Heart left ventricle (tissue), 16 donors: ENCODE data around the gene ZMIZ1. TPM values are rescaled to one million over a fixed set of nuclear protein-coding genes. Genes with fewer than 3 reads are reported as not detected.

ENCODE experiments used
- ATAC-seq, 4 donors: fragments of 200-7000 bp; cut with Tn5 transposase; one replicate each; pipeline ENCODE4 v1.9.1; 2020 to 2022; ENCODE audit warnings: moderate library complexity in 4 of 4, mild to moderate bottlenecking in 3 of 4, moderate number of reproducible peaks in 1 of 4
- DNase-seq, 5 donors: peaks; one replicate each; pipeline ENCODE4 v3.0.0-alpha.2; 2020
- H3K27ac ChIP-seq, 12 donors: fragments of 200-600 bp; sonication (generic) in 4 of 12; one replicate each; pipeline versions ENCODE4 v1.5.0 to v1.8.0; 2016 to 2022; ENCODE audit warnings: mild to moderate bottlenecking in 2 of 12
- H3K27me3 ChIP-seq, 9 donors: fragments of 200-600 bp; sonication (generic) in 2 of 9; one replicate each; pipeline versions ENCODE4 v1.5.1 to v1.8.0; 2016 to 2022; ENCODE audit warnings: mild to moderate bottlenecking in 3 of 9
- H3K36me3 ChIP-seq, 9 donors: fragments of 200-600 bp; sonication (generic) in 2 of 9; one replicate each; pipeline versions ENCODE4 v1.5.0 to v1.8.0; 2018 to 2022; ENCODE audit warnings: mild to moderate bottlenecking in 2 of 9
- H3K4me1 ChIP-seq, 12 donors: fragments of 200-600 bp; sonication (generic) in 4 of 12; one replicate each; pipeline versions ENCODE4 v1.5.0 to v1.8.0; 2016 to 2022; ENCODE audit warnings: mild to moderate bottlenecking in 3 of 12
- H3K4me3 ChIP-seq, 12 donors: fragments of 200-600 bp; sonication (generic) in 4 of 12; one replicate each; pipeline versions ENCODE4 v1.5.0 to v1.8.0; 2017 to 2022; ENCODE audit warnings: mild to moderate bottlenecking in 9 of 12, moderate library complexity in 4 of 12
- H3K9me3 ChIP-seq, 12 donors: fragments of 200-600 bp; sonication (generic) in 4 of 12; one replicate each; pipeline versions ENCODE4 v1.5.0 to v1.8.0; 2016 to 2022; ENCODE audit warnings: mild to moderate bottlenecking in 1 of 12
- POLR2A ChIP-seq, 2 donors: fragments of 450-650 bp; IDR thresholded peaks; one replicate each; pipeline ENCODE4 v1.6.1; 2017; ENCODE audit warnings: antibody characterized with exemption in 2 of 2, mild to moderate bottlenecking in 2 of 2, moderate library complexity in 2 of 2
- WGBS, 4 donors: extraction: QIAGEN DNeasy Blood & Tissue Kit in 2 of 4; methylation state at CpG; one replicate each; pipeline versions ENCODE4 v1.1.5 to v1.1.7; 2013 to 2018; 5-methylcytosine and 5-hydroxymethylcytosine counted together
- intact Hi-C, 10 donors: fragments of 100-400 bp; cut with DNase I; formaldehyde crosslinking; loops; one replicate each; pipeline versions ENCODE4 v1.11.1 to v1.14.2; 2022
- polyA plus RNA-seq, 2 donors: library from polyadenylated mRNA; stranded (reverse); fragments of 200-250 nt; gene quantifications; one replicate each; pipeline ENCODE4 v1.2.3, GENCODE V29; 2013
- total RNA-seq, 9 donors: library from RNA; depleted of rRNA in 2 of 9; stranded (reverse); fragments of >200 nt in 2 of 9; fragmentation: NEBNext Ultra II Directional in 3 of 9; extraction: Animal tissue kit (Norgen Biotek cat#: 25700) in 3 of 9; gene quantifications; one replicate each; pipeline versions ENCODE4 v1.1.0 to v1.2.4, GENCODE V29; 2016 to 2023
- TF ChIP-seq, protein P1 (sequence below), 12 donors: fragments of 200-600 bp; sonication (generic) in 4 of 12; IDR thresholded peaks; one replicate each; pipeline versions ENCODE4 v1.5.0 to v1.8.0; 2018 to 2022; ENCODE audit warnings: antibody characterized with exemption in 12 of 12, mild to moderate bottlenecking in 5 of 12
- donor health status: ischemic (EF 13 %, LVEDD 7.1; RV severe dilation, severe dysfunction).
- donor health status: healthy with polysubstance abuse.
- donor health status: DM: no; HTN: yes; CAD: no.
- donor health status: DM: no; HTN: no; CAD: no.
- donor health status: ischemic (EF 25% LVEDD 6.9; RV normal size, moderate dysfunction).
- donor health status: ischemic (EF 25% LVEDD 5.7; RV mildly dilated, moderate dysfunction).
- donor health status: healthy.
- donor health status: DM: yes; HTN: yes; CAD: no.
- donor health status: ischemic (EF 35%, LVEDD 5.7; RV mildly dilated, moderate dysfunction).
- donor health status: nonischemic (EF 11% LVEDD 7.7; RV severe dilation, severe dysfunction).
- donor health status: DM: yes; HTN: yes; CAD: no.
- donor health status: PGD.
- donor health status: ischemic (EF 29% LVEDD 5.4; RV normal size, mild dysfunction).
- donor health status: nonischemic (EF 23%, LVEDD 6.1; RV moderate dilation, normal function).

Gene ZMIZ1
- total and polyA plus RNA-seq, 11 donors = 19.7 to 75.4 (median 49.2) TPM

DNA sequence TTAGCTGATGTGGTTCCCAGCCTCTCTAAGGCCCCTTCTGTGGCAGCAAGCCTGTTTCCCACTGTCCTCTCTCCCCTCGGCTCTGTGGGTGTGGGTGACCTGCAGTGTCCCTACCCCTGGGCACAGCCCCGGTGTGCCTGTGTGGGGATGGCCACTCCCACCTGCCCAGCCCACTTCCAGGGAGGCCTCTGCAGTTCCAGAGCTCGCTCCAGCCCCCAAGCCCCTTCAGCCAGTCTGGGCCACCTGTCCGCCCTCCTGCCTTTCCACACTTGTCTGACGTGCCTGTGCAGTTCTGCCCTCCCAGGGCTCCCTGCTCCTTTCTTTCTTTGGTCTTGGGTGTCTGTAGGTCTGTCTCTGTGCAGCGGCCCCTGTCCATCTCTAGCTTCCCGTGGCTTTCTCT, 151.5 kb downstream of the ZMIZ1 start:
- H3K4me3 ChIP-seq = no peak overlapping the region
- peaks cover 38 to 69% (median 62%) of the 10 kb centered on the region in 12 donors for H3K4me1 ChIP-seq
- H3K27me3 ChIP-seq = no peaks in the 10 kb centered on the region
- peak overlapping the region in 10 of 12 donors; percentile 88 to 95 (median 91) for H3K27ac ChIP-seq
- TF ChIP-seq POLR2A (IDR thresholded peaks at IDR 0.05) = no peak
- TF ChIP-seq, protein P1, sequence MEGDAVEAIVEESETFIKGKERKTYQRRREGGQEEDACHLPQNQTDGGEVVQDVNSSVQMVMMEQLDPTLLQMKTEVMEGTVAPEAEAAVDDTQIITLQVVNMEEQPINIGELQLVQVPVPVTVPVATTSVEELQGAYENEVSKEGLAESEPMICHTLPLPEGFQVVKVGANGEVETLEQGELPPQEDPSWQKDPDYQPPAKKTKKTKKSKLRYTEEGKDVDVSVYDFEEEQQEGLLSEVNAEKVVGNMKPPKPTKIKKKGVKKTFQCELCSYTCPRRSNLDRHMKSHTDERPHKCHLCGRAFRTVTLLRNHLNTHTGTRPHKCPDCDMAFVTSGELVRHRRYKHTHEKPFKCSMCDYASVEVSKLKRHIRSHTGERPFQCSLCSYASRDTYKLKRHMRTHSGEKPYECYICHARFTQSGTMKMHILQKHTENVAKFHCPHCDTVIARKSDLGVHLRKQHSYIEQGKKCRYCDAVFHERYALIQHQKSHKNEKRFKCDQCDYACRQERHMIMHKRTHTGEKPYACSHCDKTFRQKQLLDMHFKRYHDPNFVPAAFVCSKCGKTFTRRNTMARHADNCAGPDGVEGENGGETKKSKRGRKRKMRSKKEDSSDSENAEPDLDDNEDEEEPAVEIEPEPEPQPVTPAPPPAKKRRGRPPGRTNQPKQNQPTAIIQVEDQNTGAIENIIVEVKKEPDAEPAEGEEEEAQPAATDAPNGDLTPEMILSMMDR (IDR thresholded peaks at IDR 0.05) = no peak
- peaks cover 3 to 64% (median 36%) of the 10 kb centered on the region in 9 donors for H3K36me3 ChIP-seq
- no peaks in the 10 kb centered on the region for H3K9me3 ChIP-seq
- 48 to 54% (median 51%) methylated on average over 7 of the region's 7 CpGs for WGBS, 4 donors
- intact Hi-C loops = loop anchor here in 5 of 10 donors (5.0 to 10.0 kb wide), 4 partner anchors 47 to 127 kb away; partner anchors contain the start of gene PPIF (in 1 of the 5)
- no peak for DNase-seq
- no peak for ATAC-seq

DNA sequence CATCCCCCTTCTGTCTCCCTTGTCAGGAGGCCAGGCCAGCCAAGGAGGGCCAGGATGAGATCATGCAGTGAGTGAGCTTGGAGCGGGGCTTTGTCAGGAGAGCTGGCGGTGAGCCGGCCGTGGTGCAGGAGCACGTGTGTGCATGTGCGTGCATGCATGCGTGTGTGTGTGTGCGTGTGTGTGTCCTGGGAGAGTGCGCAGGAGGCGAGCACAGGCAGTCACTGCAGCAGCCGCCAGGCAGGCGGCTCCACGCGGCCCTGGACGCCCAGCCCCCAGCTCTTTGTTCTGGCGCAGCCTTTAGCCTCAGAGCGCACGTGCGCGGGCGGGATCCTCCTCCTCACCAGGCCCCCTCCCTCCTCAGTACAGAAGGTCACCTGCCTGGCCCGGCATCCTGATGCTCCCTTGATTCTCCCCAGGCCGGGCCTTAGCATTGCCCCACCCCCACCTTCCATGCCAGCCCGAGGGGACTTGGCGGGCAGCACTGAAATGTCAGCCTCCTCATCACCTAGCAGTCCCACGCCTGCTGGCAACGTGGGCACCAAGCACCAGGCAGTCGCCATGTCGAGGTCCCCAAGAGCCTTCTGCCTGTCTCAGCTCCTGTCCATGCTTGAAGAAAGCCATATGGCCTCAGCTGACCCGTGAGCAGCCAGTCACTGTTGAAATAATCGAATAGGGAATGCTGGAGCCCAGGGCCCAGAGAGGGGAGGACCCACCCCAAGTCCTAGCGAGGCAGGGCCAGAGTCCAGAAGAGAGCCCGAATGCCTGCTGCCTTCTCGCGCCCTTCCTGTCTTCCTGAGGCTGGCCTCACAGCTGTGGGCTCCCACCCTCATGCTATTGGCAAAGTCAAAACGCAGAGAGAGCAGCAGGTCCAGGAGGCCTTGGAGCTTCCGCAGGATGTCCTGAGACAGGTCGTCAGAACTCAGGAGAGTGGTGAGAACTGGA, 152.6 kb downstream of the ZMIZ1 start:
- 14 to 32% (median 18%) methylated on average over 25 to 38 of the region's 38 CpGs for WGBS, 4 donors
- ATAC-seq = peak; percentile 64 to 77 (median 72)
- peaks cover 3 to 61% (median 25%) of the 10 kb centered on the region in 9 donors for H3K36me3 ChIP-seq
- no peaks in the 10 kb centered on the region for H3K9me3 ChIP-seq
- DNase-seq = peak; percentile 81 to 95 (median 83)
- H3K4me3 ChIP-seq = no peak overlapping the region
- H3K27me3 ChIP-seq = no peaks in the 10 kb centered on the region
- peaks cover 38 to 70% (median 62%) of the 10 kb centered on the region in 12 donors for H3K4me1 ChIP-seq
- intact Hi-C loops = loop anchor here in 6 of 10 donors (2.0 to 10.0 kb wide), 7 partner anchors 19 to 126 kb away; partner anchors contain the start of gene PPIF (in 1 of the 6)
- peak overlapping the region; percentile 48 to 95 (median 90) for H3K27ac ChIP-seq
- TF ChIP-seq, protein P1 (IDR thresholded peaks at IDR 0.05) = peak in 5 of 12 donors; percentile 11 to 40 (median 23)
- TF ChIP-seq POLR2A (IDR thresholded peaks at IDR 0.05) = no peak

DNA sequence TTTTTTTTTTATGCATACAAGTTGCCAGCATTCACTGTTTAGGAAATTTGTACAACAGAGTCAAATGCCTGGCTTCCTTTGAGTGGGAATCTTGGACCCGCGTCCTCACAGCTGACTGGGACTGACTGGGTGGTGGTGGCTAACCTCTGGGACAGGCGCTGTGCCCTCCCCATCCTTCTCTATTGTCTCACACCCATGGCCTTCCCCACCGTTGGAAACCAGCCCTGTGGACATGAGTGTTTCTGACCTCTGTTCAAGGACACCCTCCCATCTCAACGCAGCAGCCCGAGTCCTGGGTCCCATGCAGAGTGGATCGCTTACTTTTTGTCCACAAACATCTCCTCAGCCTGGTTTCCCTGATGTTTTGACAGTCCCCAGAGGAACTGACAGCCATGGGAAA, 153.4 kb downstream of the ZMIZ1 start:
- 31 to 37% (median 34%) methylated on average over 7 of the region's 7 CpGs for WGBS, 4 donors
- Histone ChIP-seq H3K27ac (peak overlapping the region; percentile 48 to 95 (median 90)), H3K27me3 (no peaks in the 10 kb centered on the region), H3K9me3 (no peaks in the 10 kb centered on the region), H3K36me3 (peaks cover 0 to 62% (median 24%) of the 10 kb centered on the region in 9 donors), H3K4me1 (peaks cover 38 to 70% (median 62%) of the 10 kb centered on the region in 12 donors), H3K4me3 (no peak overlapping the region)
- TF ChIP-seq, protein P1 (IDR thresholded peaks at IDR 0.05) = no peak
- no peak for TF ChIP-seq POLR2A (IDR thresholded peaks at IDR 0.05)
- intact Hi-C loops = loop anchor here in 6 of 10 donors (2.0 to 10.0 kb wide), 7 partner anchors 19 to 125 kb away; partner anchors contain the start of gene PPIF (in 1 of the 6)
- peak in 3 of 5 donors; percentile 45 to 63 (median 60) for DNase-seq
- peak in 2 of 4 donors; percentile 8 to 16 for ATAC-seq
